ENCODE results near the gene PTPA. TPM values are rescaled to one million over a fixed set of nuclear protein-coding genes. Genes with fewer than 3 reads are reported as not detected.

Gene PTPA
- total RNA-seq, 1 donor = 136 TPM

DNA sequence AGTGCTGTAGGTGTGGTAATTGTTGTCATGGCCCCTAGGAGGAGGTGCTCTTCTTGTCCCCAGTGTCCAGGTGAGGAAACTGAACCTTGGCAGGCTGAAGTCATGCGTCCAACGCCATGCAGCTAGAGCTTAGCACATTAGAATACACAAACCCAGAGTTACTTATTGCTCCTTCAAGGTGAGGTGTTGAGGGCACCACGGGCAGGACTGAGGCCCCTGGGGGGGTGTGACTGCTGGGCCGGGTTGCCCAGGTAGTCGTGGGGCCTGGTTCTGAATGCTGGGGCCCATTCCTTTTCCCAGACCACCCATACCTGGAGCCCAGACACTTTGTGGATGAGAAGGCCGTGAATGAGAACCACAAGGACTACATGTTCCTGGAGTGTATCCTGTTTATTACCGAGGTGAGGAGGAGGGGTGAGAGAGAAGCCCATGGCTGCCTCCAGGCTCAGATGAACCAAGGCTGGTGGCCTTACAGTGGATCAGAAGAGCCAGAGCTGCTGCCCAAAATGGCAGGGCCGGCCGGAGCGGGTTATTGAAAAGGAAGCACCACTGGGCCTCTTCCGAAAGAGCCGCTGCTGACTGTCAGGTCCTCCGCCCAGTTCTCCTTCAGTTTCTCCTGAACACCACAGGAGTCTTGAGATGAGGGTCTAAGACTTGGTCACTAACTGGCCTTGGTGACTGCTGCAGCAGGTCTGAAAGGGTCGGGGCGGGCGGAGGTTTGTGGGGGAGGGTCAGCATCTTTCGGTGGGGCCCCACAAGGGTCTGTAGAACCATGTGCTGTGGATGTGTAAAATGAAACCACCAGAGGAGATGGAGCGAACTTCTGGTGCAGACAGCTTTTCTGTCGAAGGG, 26.3 kb downstream of the PTPA start:
- TF ChIP-seq CTCF (IDR thresholded peaks at IDR 0.05; ENCODE audit: insufficient read depth, low read depth, low read length) = no peak
- no peak overlapping the region for H3K4me3 ChIP-seq (ENCODE audit: low read depth, low read length)

DNA sequence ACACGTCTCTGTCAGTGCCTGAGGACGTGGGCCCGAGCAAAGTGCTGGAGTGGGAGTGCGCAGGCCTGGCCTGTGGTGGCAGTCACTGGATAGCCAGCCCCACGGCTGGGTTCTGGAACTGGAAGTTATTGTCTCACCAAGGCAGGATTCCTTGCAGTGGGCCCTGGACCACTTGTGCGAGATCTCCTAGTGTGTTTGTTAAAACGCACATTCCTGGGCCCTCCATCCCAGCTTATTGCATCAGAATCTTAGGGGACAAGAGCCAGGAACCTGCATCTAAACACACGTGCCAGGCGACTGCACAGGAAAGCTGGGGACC, 26.9 kb downstream of the PTPA start:
- TF ChIP-seq CTCF (IDR thresholded peaks at IDR 0.05; ENCODE audit: insufficient read depth, low read depth, low read length) = no peak
- no peak overlapping the region for H3K4me3 ChIP-seq (ENCODE audit: low read depth, low read length)
- no peak for DNase-seq (ENCODE audit: low read depth)

More for the DNA sequence above, 26.3 kb downstream of the PTPA start:
- no peak for DNase-seq (ENCODE audit: low read depth)

DNA sequence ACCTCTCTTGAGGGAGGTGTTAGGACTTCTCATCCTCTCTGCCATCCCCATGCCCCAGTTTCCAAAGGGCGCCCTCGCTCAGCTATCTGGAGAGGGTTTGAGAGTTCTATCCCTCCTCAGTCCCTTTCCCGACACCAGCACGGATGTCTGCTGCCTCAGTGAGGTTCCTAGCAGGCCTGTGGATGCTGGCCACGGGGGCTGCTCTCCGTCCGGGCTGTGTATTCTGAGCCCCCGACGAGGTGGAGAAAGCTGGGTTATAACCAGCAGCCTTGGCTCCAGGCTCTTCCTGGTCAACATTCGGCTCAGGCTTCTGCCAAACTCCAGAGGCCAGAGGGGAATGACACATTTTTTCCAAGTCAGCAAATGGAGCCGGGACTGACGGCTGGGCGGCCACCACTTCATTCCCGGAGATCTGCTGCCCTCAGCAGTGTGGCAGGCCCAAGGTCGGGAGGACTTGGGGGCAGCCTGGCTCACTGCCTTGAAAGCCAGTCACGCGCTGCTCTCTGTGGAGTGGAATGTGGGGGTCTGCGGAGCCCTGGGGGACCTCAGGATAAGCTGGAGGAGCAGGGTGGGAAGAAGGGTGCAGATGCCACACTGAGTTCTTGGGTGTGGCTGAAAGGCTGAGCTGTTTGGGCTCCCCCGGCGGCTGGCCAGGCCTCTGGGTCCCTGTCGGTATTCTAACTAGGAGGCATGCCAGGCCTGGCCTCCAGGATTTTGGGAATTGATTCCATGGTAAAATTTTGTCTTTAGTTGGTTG, 27.4 kb downstream of the PTPA start:
- no peak for TF ChIP-seq CTCF (IDR thresholded peaks at IDR 0.05; ENCODE audit: insufficient read depth, low read depth, low read length)
- H3K4me3 ChIP-seq (ENCODE audit: low read depth, low read length) = no peak overlapping the region
- peak; percentile 42 for DNase-seq (ENCODE audit: low read depth)

DNA sequence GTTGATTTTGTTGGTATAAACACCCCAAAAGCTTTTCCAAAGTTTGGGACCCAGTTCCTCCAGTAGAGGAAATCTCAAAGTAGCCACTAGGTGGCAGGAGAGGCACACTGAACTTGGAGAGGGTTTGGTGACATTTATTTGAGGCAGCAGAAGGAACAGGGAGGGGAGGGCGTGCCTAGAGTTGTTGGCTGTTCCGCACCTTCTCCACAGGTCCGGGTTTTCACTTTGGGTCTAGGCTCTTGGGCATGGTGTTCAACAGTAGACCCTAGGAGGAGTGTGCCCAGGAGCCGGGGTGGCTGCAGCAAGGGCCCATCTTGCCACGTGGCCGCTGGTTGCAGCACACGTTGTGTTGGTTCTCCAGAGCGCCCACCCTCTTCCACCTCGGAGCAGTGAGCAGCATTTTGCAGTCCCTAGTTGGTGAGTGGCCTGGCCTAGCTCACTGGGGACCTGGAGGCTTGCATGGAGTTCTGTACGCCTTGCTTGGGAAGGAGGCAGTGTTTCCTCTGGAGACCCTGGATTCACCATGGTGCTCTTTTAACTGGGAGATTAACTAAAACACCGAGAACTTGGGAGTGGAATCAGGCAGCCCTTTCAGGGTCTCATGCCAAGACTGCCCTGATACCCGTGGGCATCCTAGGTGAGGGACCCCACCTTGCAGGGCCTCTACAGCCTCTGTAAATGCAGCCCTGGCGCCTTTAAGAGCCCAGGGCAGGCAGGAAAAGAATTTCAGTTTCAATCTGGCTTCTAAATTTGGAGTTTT, 28.2 kb downstream of the PTPA start:
- DNase-seq (ENCODE audit: low read depth) = peak; percentile 88

GRCh38 chr9:129139993-129140396, 28.8 kb downstream of the PTPA start:
- no peak for TF ChIP-seq CTCF (IDR thresholded peaks at IDR 0.05; ENCODE audit: insufficient read depth, low read depth, low read length)
- H3K4me3 ChIP-seq (ENCODE audit: low read depth, low read length) = peak overlapping the region; percentile 58
- DNase-seq (ENCODE audit: low read depth) = peak; percentile 100

More for the DNA sequence above, 28.2 kb downstream of the PTPA start:
- TF ChIP-seq CTCF (IDR thresholded peaks at IDR 0.05; ENCODE audit: insufficient read depth, low read depth, low read length) = peak; percentile 89
- H3K4me3 ChIP-seq (ENCODE audit: low read depth, low read length) = peak overlapping the region; percentile 37

- DNase-seq (ENCODE audit: low read depth) = peak; percentile 67
These were observed 29.3 kb downstream of the PTPA start for GRCh38 chr9:129140397-129141065.

More at GRCh38 chr9:129140397-129141065, 29.3 kb downstream of the PTPA start:
- TF ChIP-seq CTCF (IDR thresholded peaks at IDR 0.05; ENCODE audit: insufficient read depth, low read depth, low read length) = no peak
- peak overlapping the region; percentile 58 for H3K4me3 ChIP-seq (ENCODE audit: low read depth, low read length)

Measured in fibroblast of villous mesenchyme (primary cell).